ENCODE measurements around the gene S100A7. TPM values are rescaled to one million over a fixed set of nuclear protein-coding genes. Genes with fewer than 3 reads are reported as not detected.
"Not testable (repeated sequence)": the region's sequence is repeated elsewhere in the genome, so short reads cannot be mapped to it uniquely, and the experiment has no call there.

Gene S100A7
- total RNA-seq, 1 donor, result not detected

GRCh38 chr1:153466908-153467307 is 6.5 kb upstream of the S100A7 start:
- TF ChIP-seq CTCF (IDR thresholded peaks at IDR 0.05; ENCODE audit: insufficient read depth, low read length), result no peak
- DNase-seq (ENCODE audit: low read depth), result peak; percentile 67
- no peak overlapping the region for H3K4me3 ChIP-seq (ENCODE audit: low read depth, low read length)

- peak; percentile 68 for TF ChIP-seq CTCF (IDR thresholded peaks at IDR 0.05; ENCODE audit: insufficient read depth, low read length)
- H3K4me3 ChIP-seq (ENCODE audit: low read depth, low read length), result no peak overlapping the region
- DNase-seq (ENCODE audit: low read depth), result peak; percentile 30
These were observed 5.6 kb upstream of the S100A7 start for GRCh38 chr1:153465811-153466636.

GRCh38 chr1:153462741-153463140 is 2.3 kb upstream of the S100A7 start:
- DNase-seq (ENCODE audit: low read depth); H3K4me3 ChIP-seq (ENCODE audit: low read depth, low read length): not testable (repeated sequence)

- TF ChIP-seq CTCF (IDR thresholded peaks at IDR 0.05; ENCODE audit: insufficient read depth, low read length), result no peak
- no peak for DNase-seq (ENCODE audit: low read depth)
- no peak overlapping the region for H3K4me3 ChIP-seq (ENCODE audit: low read depth, low read length)
These were observed 796 bp downstream of the S100A7 start for GRCh38 chr1:153459655-153460054.

GRCh38 chr1:153456396-153456795 is 4.1 kb downstream of the S100A7 start:
- H3K4me3 ChIP-seq (ENCODE audit: low read depth, low read length), result no peak overlapping the region
- TF ChIP-seq CTCF (IDR thresholded peaks at IDR 0.05; ENCODE audit: insufficient read depth, low read length), result no peak
- no peak for DNase-seq (ENCODE audit: low read depth)

- not testable (repeated sequence) for H3K4me3 ChIP-seq (ENCODE audit: low read depth, low read length); DNase-seq (ENCODE audit: low read depth)
These were observed 11.6 kb downstream of the S100A7 start for GRCh38 chr1:153448851-153449250.

- peak; percentile 10 for DNase-seq (ENCODE audit: low read depth)
- TF ChIP-seq CTCF (IDR thresholded peaks at IDR 0.05; ENCODE audit: insufficient read depth, low read length), result no peak
- no peak overlapping the region for H3K4me3 ChIP-seq (ENCODE audit: low read depth, low read length)
These were observed 12.8 kb downstream of the S100A7 start for GRCh38 chr1:153447498-153448170.

All from fibroblast of the aortic adventitia (primary cell).